RPMI7951 (cell line): Measurements from ENCODE around the gene PSKH1. TPM values are rescaled to one million over a fixed set of nuclear protein-coding genes. Genes with fewer than 3 reads are reported as not detected.

Source experiments
- total RNA-seq: library from RNA; depleted of rRNA; stranded (reverse); fragments of >200 nt; shearing (Covaris generic); gene quantifications from 2 replicates; pipeline ENCODE4 v1.2.3, GENCODE V29; 2014; rRNA removed

Gene PSKH1
- total RNA-seq, 1 experiment from 2014 or later: 5.5 TPM

Other genes starting within 250 kb of the PSKH1 start
- 0.10 and 0.12 TPM in 2 replicates for gene CARMIL2, start 248.1 kb upstream of the PSKH1 start, total RNA-seq
- 42.8 and 47.2 TPM in 2 replicates for gene ACD, start 233.0 kb upstream of the PSKH1 start, total RNA-seq
- 1.6 and 1.9 TPM in 2 replicates for gene PARD6A, start 232.3 kb upstream of the PSKH1 start, total RNA-seq
- gene ENKD1, start 226.5 kb upstream of the PSKH1 start, total RNA-seq: 13.6 and 14.8 TPM in 2 replicates
- gene C16orf86, start 226.4 kb upstream of the PSKH1 start, total RNA-seq: 6.4 and 7.5 TPM in 2 replicates
- gene GFOD2, start 173.9 kb upstream of the PSKH1 start, total RNA-seq: 11.1 and 12.4 TPM in 2 replicates
- gene RANBP10, start 86.7 kb upstream of the PSKH1 start, total RNA-seq: 2.6 and 2.9 TPM in 2 replicates
- gene TSNAXIP1, start 86.4 kb upstream of the PSKH1 start, total RNA-seq: 0.49 TPM in 1 of 2 replicates, not detected in the other
- gene THAP11, start 50.9 kb upstream of the PSKH1 start, total RNA-seq: 36.2 and 41.8 TPM in 2 replicates
- gene NUTF2, start 46.3 kb upstream of the PSKH1 start, total RNA-seq: 392 and 459 TPM in 2 replicates
- gene CENPT, start 45.6 kb upstream of the PSKH1 start, total RNA-seq: 28.5 and 31.2 TPM in 2 replicates
- gene EDC4, start 20.2 kb upstream of the PSKH1 start, total RNA-seq: 39.7 and 42.4 TPM in 2 replicates
- gene NRN1L, start 8.4 kb upstream of the PSKH1 start, total RNA-seq: 1.3 TPM in 1 of 2 replicates, not detected in the other
- gene CTRL, start 38.6 kb downstream of the PSKH1 start, total RNA-seq: 0.24 and 0.98 TPM in 2 replicates
- gene PSMB10, start 43.6 kb downstream of the PSKH1 start, total RNA-seq: 75.7 and 107 TPM in 2 replicates
- gene LCAT, start 50.9 kb downstream of the PSKH1 start, total RNA-seq: 3.1 and 6.0 TPM in 2 replicates
- gene SLC12A4, start 75.4 kb downstream of the PSKH1 start, total RNA-seq: 23.6 and 37.0 TPM in 2 replicates
- gene DPEP3, start 87.2 kb downstream of the PSKH1 start, total RNA-seq: not detected in 2 replicates
- not detected in 2 replicates for gene DPEP2, start 106.2 kb downstream of the PSKH1 start, total RNA-seq
- gene DPEP2NB, start 122.7 kb downstream of the PSKH1 start, total RNA-seq: not detected in 2 replicates
- gene DDX28, start 130.0 kb downstream of the PSKH1 start, total RNA-seq: 6.6 and 9.3 TPM in 2 replicates
- 18.7 and 18.9 TPM in 2 replicates for gene DUS2, start 130.0 kb downstream of the PSKH1 start, total RNA-seq
- 22.0 and 22.5 TPM in 2 replicates for gene NFATC3, start 192.1 kb downstream of the PSKH1 start, total RNA-seq